HFFc6 (cell line): Measurements from ENCODE around the gene JAM2. TPM values are rescaled to one million over a fixed set of nuclear protein-coding genes. Genes with fewer than 3 reads are reported as not detected.

Experiments used
- DNase-seq: peaks from one replicate; pipeline ENCODE4 v3.0.0-alpha.2; 2018
- H3K27ac Mint-ChIP-seq: 2 replicates; pipeline ENCODE4 v1.8.0; 2020; ENCODE audit warnings: mild to moderate bottlenecking, mixed read lengths
- H3K27me3 Mint-ChIP-seq: 2 replicates; pipeline ENCODE4 v1.8.0; 2021; ENCODE audit warnings: mild to moderate bottlenecking, moderate library complexity, mixed read lengths; ENCODE audit not compliant: insufficient read depth
- H3K36me3 Mint-ChIP-seq: 2 replicates; pipeline ENCODE4 v1.8.0; 2021; ENCODE audit warnings: low read depth, mixed read lengths
- H3K4me1 Mint-ChIP-seq: 2 replicates; pipeline ENCODE4 v1.8.0; 2020; ENCODE audit warnings: low read depth, mixed read lengths
- H3K4me3 Mint-ChIP-seq: 2 replicates; pipeline ENCODE4 v1.8.0; 2020; ENCODE audit warnings: mild to moderate bottlenecking, moderate library complexity, mixed read lengths
- H3K9me3 Mint-ChIP-seq: 2 replicates; pipeline ENCODE4 v1.8.0; 2020; ENCODE audit warnings: mild to moderate bottlenecking, mixed read lengths
- CTCF ChIP-seq: fragments of 200-600 bp; sonication (generic); IDR thresholded peaks from 2 replicates; pipeline ENCODE4 v1.5.0; 2021; ENCODE audit warnings: antibody characterized with exemption, mild to moderate bottlenecking
- total RNA-seq, 6 experiments: library from RNA; stranded (reverse); fragmentation: NEBNext Ultra II Directional; extraction: Animal tissue kit (Norgen Biotek cat#: 25700); gene quantifications; 2 replicates in 1 of 6; 3 replicates in 5 of 6; pipeline ENCODE4 v1.2.3, GENCODE V29; 2021

The JAM2 gene
- total RNA-seq, 6 experiments from 2014 or later: 0.19 to 0.48 (median 0.31) TPM; not detected in 1

GRCh38 chr21:25752416-25752815 lies 113.4 kb downstream of the JAM2 start:
- no peak for TF ChIP-seq CTCF
- no peak for DNase-seq
- Mint-ChIP-seq H3K36me3 (peaks cover 11% of the 10 kb centered on the region; the same call in 1 of the 2 replicates), H3K27ac (peak overlapping the region; percentile 23; the same call in 1 of the 2 replicates), H3K27me3 (no peaks in the 10 kb centered on the region), H3K4me3 (no peak overlapping the region), H3K9me3 (no peaks in the 10 kb centered on the region), H3K4me1 (no peaks in the 10 kb centered on the region; the same call in 1 of the 2 replicates)

GRCh38 chr21:25756190-25756932 lies 117.3 kb downstream of the JAM2 start:
- H3K9me3 Mint-ChIP-seq: no peaks in the 10 kb centered on the region
- DNase-seq: no peak
- no peaks in the 10 kb centered on the region for H3K27me3 Mint-ChIP-seq
- H3K4me3 Mint-ChIP-seq: no peak overlapping the region
- no peaks in the 10 kb centered on the region; the same call in 1 of the 2 replicates for H3K4me1 Mint-ChIP-seq
- H3K36me3 Mint-ChIP-seq: peaks cover 11% of the 10 kb centered on the region; the same call in 1 of the 2 replicates
- no peak for TF ChIP-seq CTCF
- H3K27ac Mint-ChIP-seq: peak overlapping the region; percentile 25; the same call in 1 of the 2 replicates

- TF ChIP-seq CTCF: no peak
- Mint-ChIP-seq H3K36me3 (peaks cover 7% of the 10 kb centered on the region; the same call in 1 of the 2 replicates), H3K4me1 (no peaks in the 10 kb centered on the region; the same call in 1 of the 2 replicates), H3K27ac (no peak overlapping the region), H3K9me3 (no peaks in the 10 kb centered on the region), H3K27me3 (no peaks in the 10 kb centered on the region), H3K4me3 (no peak overlapping the region)
- DNase-seq: no peak
These were observed 118.5 kb downstream of the JAM2 start for GRCh38 chr21:25757531-25757930.

- no peaks in the 10 kb centered on the region for H3K27me3 Mint-ChIP-seq
- no peak for DNase-seq
- H3K27ac Mint-ChIP-seq: no peak overlapping the region
- H3K4me3 Mint-ChIP-seq: no peak overlapping the region
- no peak for TF ChIP-seq CTCF
- H3K4me1 Mint-ChIP-seq: no peaks in the 10 kb centered on the region
- H3K9me3 Mint-ChIP-seq: no peaks in the 10 kb centered on the region
- H3K36me3 Mint-ChIP-seq: no peaks in the 10 kb centered on the region; the same call in 1 of the 2 replicates
These were observed 120.5 kb downstream of the JAM2 start for GRCh38 chr21:25759573-25759972.

- Mint-ChIP-seq H3K27ac (no peak overlapping the region), H3K4me3 (no peak overlapping the region), H3K9me3 (no peaks in the 10 kb centered on the region), H3K27me3 (no peaks in the 10 kb centered on the region), H3K4me1 (no peaks in the 10 kb centered on the region), H3K36me3 (no peaks in the 10 kb centered on the region; the same call in 1 of the 2 replicates)
- no peak for DNase-seq
- TF ChIP-seq CTCF: no peak
These were observed 121.0 kb downstream of the JAM2 start for GRCh38 chr21:25760061-25760460.
